Measurements from ENCODE around the gene CHD2.
A peak's percentile ranks its signal among the peaks of the same experiment; 100 is the strongest.

Gene CHD2

GRCh38 chr15:93068581-93069199, 168.6 kb downstream of the CHD2 start:
- no peak for DNase-seq (ENCODE audit: low read depth)
- TF ChIP-seq, protein P1, sequence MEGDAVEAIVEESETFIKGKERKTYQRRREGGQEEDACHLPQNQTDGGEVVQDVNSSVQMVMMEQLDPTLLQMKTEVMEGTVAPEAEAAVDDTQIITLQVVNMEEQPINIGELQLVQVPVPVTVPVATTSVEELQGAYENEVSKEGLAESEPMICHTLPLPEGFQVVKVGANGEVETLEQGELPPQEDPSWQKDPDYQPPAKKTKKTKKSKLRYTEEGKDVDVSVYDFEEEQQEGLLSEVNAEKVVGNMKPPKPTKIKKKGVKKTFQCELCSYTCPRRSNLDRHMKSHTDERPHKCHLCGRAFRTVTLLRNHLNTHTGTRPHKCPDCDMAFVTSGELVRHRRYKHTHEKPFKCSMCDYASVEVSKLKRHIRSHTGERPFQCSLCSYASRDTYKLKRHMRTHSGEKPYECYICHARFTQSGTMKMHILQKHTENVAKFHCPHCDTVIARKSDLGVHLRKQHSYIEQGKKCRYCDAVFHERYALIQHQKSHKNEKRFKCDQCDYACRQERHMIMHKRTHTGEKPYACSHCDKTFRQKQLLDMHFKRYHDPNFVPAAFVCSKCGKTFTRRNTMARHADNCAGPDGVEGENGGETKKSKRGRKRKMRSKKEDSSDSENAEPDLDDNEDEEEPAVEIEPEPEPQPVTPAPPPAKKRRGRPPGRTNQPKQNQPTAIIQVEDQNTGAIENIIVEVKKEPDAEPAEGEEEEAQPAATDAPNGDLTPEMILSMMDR (IDR thresholded peaks at IDR 0.05; ENCODE audit: control insufficient read depth, insufficient read depth, low read depth, low read length, missing control alignments), result no peak
- H3K4me3 ChIP-seq (ENCODE audit: control insufficient read depth, low read depth, low read length), result no peak overlapping the region

GRCh38 chr15:93070132-93070531, 170.0 kb downstream of the CHD2 start:
- TF ChIP-seq, protein P1 (IDR thresholded peaks at IDR 0.05; ENCODE audit: control insufficient read depth, insufficient read depth, low read depth, low read length, missing control alignments), result no peak
- no peak overlapping the region for H3K4me3 ChIP-seq (ENCODE audit: control insufficient read depth, low read depth, low read length)
- no peak for DNase-seq (ENCODE audit: low read depth)

- TF ChIP-seq, protein P1 (IDR thresholded peaks at IDR 0.05; ENCODE audit: control insufficient read depth, insufficient read depth, low read depth, low read length, missing control alignments), result no peak
- no peak for DNase-seq (ENCODE audit: low read depth)
- no peak overlapping the region for H3K4me3 ChIP-seq (ENCODE audit: control insufficient read depth, low read depth, low read length)
Observed at GRCh38 chr15:93070551-93071296, 170.6 kb downstream of the CHD2 start.

GRCh38 chr15:93071469-93071936, 171.4 kb downstream of the CHD2 start:
- no peak for DNase-seq (ENCODE audit: low read depth)
- H3K4me3 ChIP-seq (ENCODE audit: control insufficient read depth, low read depth, low read length), result peak overlapping the region; percentile 72
- TF ChIP-seq, protein P1 (IDR thresholded peaks at IDR 0.05; ENCODE audit: control insufficient read depth, insufficient read depth, low read depth, low read length, missing control alignments), result no peak

GRCh38 chr15:93072011-93072410, 171.9 kb downstream of the CHD2 start:
- TF ChIP-seq, protein P1 (IDR thresholded peaks at IDR 0.05; ENCODE audit: control insufficient read depth, insufficient read depth, low read depth, low read length, missing control alignments), result no peak
- peak overlapping the region; percentile 72 for H3K4me3 ChIP-seq (ENCODE audit: control insufficient read depth, low read depth, low read length)
- no peak for DNase-seq (ENCODE audit: low read depth)

DNA sequence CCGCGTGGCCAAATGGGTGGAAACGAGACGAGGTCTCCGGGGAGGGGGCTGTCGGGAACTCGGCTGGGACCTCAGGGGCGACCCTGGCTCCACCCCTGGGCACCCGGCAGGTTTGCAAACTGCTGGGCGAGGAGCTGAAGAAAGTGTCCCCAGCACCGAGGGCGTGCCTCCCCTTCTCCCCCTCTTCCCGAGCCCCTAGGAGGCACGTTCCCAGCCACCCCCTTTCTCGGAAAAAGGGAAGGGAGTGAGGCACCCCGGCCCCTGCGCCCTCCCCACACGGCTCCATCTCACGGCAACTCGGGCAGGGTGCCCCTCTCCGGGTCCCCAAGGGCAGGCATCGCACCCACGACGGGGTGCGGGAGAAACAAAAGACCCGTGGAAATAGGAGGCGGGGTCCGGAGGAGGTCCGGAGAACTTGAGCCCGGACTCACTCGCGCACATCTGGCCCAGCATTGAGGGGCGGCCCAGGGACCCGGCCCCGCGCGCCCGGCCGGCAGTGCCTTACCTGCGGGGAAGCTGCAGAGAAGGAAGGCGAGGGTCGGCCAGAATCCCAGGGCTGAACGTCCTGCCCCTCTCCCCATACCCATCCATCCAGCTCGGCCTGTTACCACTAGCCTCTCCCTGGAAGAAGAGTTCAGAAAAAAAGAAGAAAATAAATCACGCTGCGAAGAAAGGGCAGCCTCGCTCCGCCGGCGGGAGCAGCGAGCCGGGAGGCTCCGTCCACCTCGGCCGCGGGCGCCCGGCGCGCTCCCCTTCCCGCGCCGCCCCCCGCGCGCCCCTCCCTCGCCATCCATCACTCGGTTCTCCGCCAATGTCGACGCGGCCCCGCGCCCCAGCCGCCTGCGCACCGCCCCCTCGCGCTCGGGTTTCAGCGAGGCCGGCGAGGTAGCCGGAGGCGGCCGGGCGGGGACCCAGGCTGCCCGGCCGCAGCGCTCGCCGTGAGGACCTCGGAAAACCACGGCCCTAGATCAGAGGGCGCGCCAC, 172.6 kb downstream of the CHD2 start:
- TF ChIP-seq, protein P1 (IDR thresholded peaks at IDR 0.05; ENCODE audit: control insufficient read depth, insufficient read depth, low read depth, low read length, missing control alignments), result no peak
- DNase-seq (ENCODE audit: low read depth), result no peak
- peak overlapping the region; percentile 72 for H3K4me3 ChIP-seq (ENCODE audit: control insufficient read depth, low read depth, low read length)
